CD4-positive, alpha-beta T cell (primary cell): ENCODE data around the gene MYO1B. TPM values are rescaled to one million over a fixed set of nuclear protein-coding genes. Genes with fewer than 3 reads are reported as not detected.

Experiments
- ATAC-seq: fragments of 200-7000 bp; cut with Tn5 transposase; one replicate; pipeline ENCODE4 v1.10.0; 2022; ENCODE audit warnings: mild to moderate bottlenecking; ENCODE audit not compliant: poor library complexity
- CTCF ChIA-PET: fragments of 350-600 bp; sonication (Branson Sonifier 250); formaldehyde crosslinking; loops from one replicate; lab custom pipeline; 2021; ENCODE audit warnings: antibody characterized with exemption, inconsistent platforms; lab: Charles Lee
- POLR2A ChIA-PET: fragments of 350-600 bp; sonication (Branson Sonifier 250); formaldehyde crosslinking; loops from one replicate; lab custom pipeline; 2021; ENCODE audit warnings: antibody characterized with exemption, inconsistent platforms; lab: Charles Lee
- DNase-seq, 14 experiments: peaks; one replicate each; pipeline ENCODE4 v3.0.0-alpha.2; 2013 to 2020; ENCODE audit warnings: mixed read lengths in 2 of 14
- H3K27ac ChIP-seq, 2 donors: one replicate each; pipeline versions ENCODE4 v1.5.1 to v1.7.0; 2013; ENCODE audit warnings: low read length in 2 of 2, low read depth in 1 of 2, mild to moderate bottlenecking in 1 of 2
- H3K27me3 ChIP-seq, 2 experiments: 1 replicate in 1 of 2; 2 replicates in 1 of 2; pipeline versions ENCODE4 v1.6.1 to v1.7.0; 2013; ENCODE audit warnings: low read length in 2 of 2, control low read depth in 1 of 2, mild to moderate bottlenecking in 1 of 2, moderate library complexity in 1 of 2; ENCODE audit not compliant: insufficient read depth in 2 of 2, control insufficient read depth in 1 of 2
- H3K36me3 ChIP-seq: one replicate; pipeline ENCODE4 v1.6.1; 2013; ENCODE audit warnings: low read length, control low read depth; ENCODE audit not compliant: insufficient read depth
- H3K4me1 ChIP-seq: one replicate; pipeline ENCODE4 v1.6.1; 2013; ENCODE audit warnings: low read length, control low read depth; ENCODE audit not compliant: insufficient read depth
- H3K4me3 ChIP-seq: one replicate; pipeline ENCODE4 v1.5.1; 2013; ENCODE audit warnings: mild to moderate bottlenecking, low read length, moderate library complexity
- H3K9me3 ChIP-seq, 2 experiments: 1 replicate in 1 of 2; 2 replicates in 1 of 2; pipeline versions ENCODE4 v1.6.1 to v1.7.0; 2013; ENCODE audit warnings: low read length in 2 of 2, mild to moderate bottlenecking in 2 of 2, control low read depth in 1 of 2, moderate library complexity in 1 of 2; ENCODE audit not compliant: control insufficient read depth in 1 of 2, insufficient read depth in 1 of 2
- H3K27ac Mint-ChIP-seq: one replicate; pipeline ENCODE4 v1.8.0; 2020; ENCODE audit warnings: mixed read lengths
- H3K27me3 Mint-ChIP-seq: one replicate; pipeline ENCODE4 v1.8.0; 2021; ENCODE audit warnings: mixed read lengths
- H3K36me3 Mint-ChIP-seq: one replicate; pipeline ENCODE4 v1.8.0; 2021; ENCODE audit warnings: low read depth, mixed read lengths
- H3K4me1 Mint-ChIP-seq: one replicate; pipeline ENCODE4 v1.8.0; 2021; ENCODE audit warnings: low read depth, mixed read lengths
- H3K4me3 Mint-ChIP-seq: one replicate; pipeline ENCODE4 v1.8.0; 2020; ENCODE audit warnings: mild to moderate bottlenecking, mixed read lengths
- H3K9me3 Mint-ChIP-seq: one replicate; pipeline ENCODE4 v1.8.0; 2020; ENCODE audit warnings: mixed read lengths
- CTCF ChIP-seq: fragments of 200-600 bp; IDR thresholded peaks from one replicate; pipeline ENCODE4 v1.8.0; 2022; ENCODE audit warnings: antibody characterized with exemption, mild to moderate bottlenecking
- intact Hi-C, 2 experiments: fragments of 100-400 bp; cut with DNase I in 1 of 2; cut with micrococcal nuclease in 1 of 2; formaldehyde crosslinking; loops; one replicate each; pipeline versions ENCODE4 v1.15.1 to v1.9.0; 2023 to 2025; cut with DNase I, micrococcal nuclease
- total RNA-seq, 174 experiments: library from RNA in 2 of 174; stranded (reverse) in 2 of 174; gene quantifications; one replicate each; pipeline ENCODE4 v1.2.3 and lab custom pipeline; 2021 to 2026

MYO1B gene
- total RNA-seq, 2 experiments from 2014 or later: 0.98 to 1.3 TPM

- POLR2A ChIA-PET: no interaction called here
These were observed 46.3 kb downstream of the MYO1B start for GRCh38 chr2:191291471-191291870.

GRCh38 chr2:191292869-191293268, 47.7 kb downstream of the MYO1B start:
- H3K4me3 Mint-ChIP-seq: no peak overlapping the region
- no peaks in the 10 kb centered on the region for H3K9me3 ChIP-seq
- ChIA-PET POLR2A (no interaction called here), CTCF (no interaction called here)
- DNase-seq (no peak), ATAC-seq (no peak)
- no peaks in the 10 kb centered on the region for H3K27me3 ChIP-seq
- no peak overlapping the region for H3K27ac Mint-ChIP-seq
- no peaks in the 10 kb centered on the region for H3K36me3 Mint-ChIP-seq
- no peaks in the 10 kb centered on the region for H3K9me3 Mint-ChIP-seq
- no peak overlapping the region for H3K27ac ChIP-seq
- H3K27me3 Mint-ChIP-seq: no peaks in the 10 kb centered on the region
- H3K4me1 Mint-ChIP-seq: no peaks in the 10 kb centered on the region
- H3K4me1 ChIP-seq: no peaks in the 10 kb centered on the region
- H3K36me3 ChIP-seq: no peaks in the 10 kb centered on the region
- intact Hi-C loops: no loop called here
- no peak overlapping the region for H3K4me3 ChIP-seq
- no peak for TF ChIP-seq CTCF

More at GRCh38 chr2:191291471-191291870, 46.3 kb downstream of the MYO1B start:
- no peaks in the 10 kb centered on the region for H3K27me3 ChIP-seq
- ATAC-seq: no peak
- no peak overlapping the region for H3K4me3 ChIP-seq
- no peak for TF ChIP-seq CTCF
- DNase-seq: no peak
- H3K9me3 ChIP-seq: no peaks in the 10 kb centered on the region
- H3K4me1 Mint-ChIP-seq: no peaks in the 10 kb centered on the region
- no peak overlapping the region for H3K27ac Mint-ChIP-seq
- intact Hi-C loops: no loop called here
- H3K4me3 Mint-ChIP-seq: no peak overlapping the region
- no peaks in the 10 kb centered on the region for H3K4me1 ChIP-seq
- CTCF ChIA-PET: no interaction called here
- no peak overlapping the region for H3K27ac ChIP-seq
- H3K27me3 Mint-ChIP-seq: no peaks in the 10 kb centered on the region
- H3K36me3 ChIP-seq: no peaks in the 10 kb centered on the region
- H3K36me3 Mint-ChIP-seq: no peaks in the 10 kb centered on the region
- no peaks in the 10 kb centered on the region for H3K9me3 Mint-ChIP-seq

GRCh38 chr2:191295088-191295487, 49.9 kb downstream of the MYO1B start:
- no peaks in the 10 kb centered on the region for H3K4me1 Mint-ChIP-seq
- no peak overlapping the region for H3K27ac Mint-ChIP-seq
- DNase-seq (no peak), ATAC-seq (no peak)
- no peaks in the 10 kb centered on the region for H3K9me3 Mint-ChIP-seq
- Histone ChIP-seq H3K9me3 (no peaks in the 10 kb centered on the region), H3K4me1 (no peaks in the 10 kb centered on the region), H3K36me3 (no peaks in the 10 kb centered on the region), H3K27ac (no peak overlapping the region), H3K27me3 (no peaks in the 10 kb centered on the region), H3K4me3 (no peak overlapping the region)
- ChIA-PET POLR2A (no interaction called here), CTCF (no interaction called here)
- no peaks in the 10 kb centered on the region for H3K27me3 Mint-ChIP-seq
- intact Hi-C loops: no loop called here
- no peak overlapping the region for H3K4me3 Mint-ChIP-seq
- no peaks in the 10 kb centered on the region for H3K36me3 Mint-ChIP-seq
- TF ChIP-seq CTCF: no peak
